H4 (cell line): Measurements from ENCODE around the gene ACSF3. TPM values are rescaled to one million over a fixed set of nuclear protein-coding genes. Genes with fewer than 3 reads are reported as not detected.
"Not testable (repeated sequence)": the region's sequence is repeated elsewhere in the genome, so short reads cannot be mapped to it uniquely, and the experiment has no call there.

Experiments used
- DNase-seq: peaks from one replicate; pipeline ENCODE4 v3.0.0-alpha.2; 2015; ENCODE audit warnings: low spot score
- total RNA-seq: library from RNA; depleted of rRNA; stranded (reverse); fragments of >200 nt; shearing (Covaris generic); gene quantifications from 2 replicates; pipeline ENCODE4 v1.2.3, GENCODE V29; 2014

ACSF3 gene
- total RNA-seq, 1 experiment from 2014 or later: 25.9 TPM

DNA sequence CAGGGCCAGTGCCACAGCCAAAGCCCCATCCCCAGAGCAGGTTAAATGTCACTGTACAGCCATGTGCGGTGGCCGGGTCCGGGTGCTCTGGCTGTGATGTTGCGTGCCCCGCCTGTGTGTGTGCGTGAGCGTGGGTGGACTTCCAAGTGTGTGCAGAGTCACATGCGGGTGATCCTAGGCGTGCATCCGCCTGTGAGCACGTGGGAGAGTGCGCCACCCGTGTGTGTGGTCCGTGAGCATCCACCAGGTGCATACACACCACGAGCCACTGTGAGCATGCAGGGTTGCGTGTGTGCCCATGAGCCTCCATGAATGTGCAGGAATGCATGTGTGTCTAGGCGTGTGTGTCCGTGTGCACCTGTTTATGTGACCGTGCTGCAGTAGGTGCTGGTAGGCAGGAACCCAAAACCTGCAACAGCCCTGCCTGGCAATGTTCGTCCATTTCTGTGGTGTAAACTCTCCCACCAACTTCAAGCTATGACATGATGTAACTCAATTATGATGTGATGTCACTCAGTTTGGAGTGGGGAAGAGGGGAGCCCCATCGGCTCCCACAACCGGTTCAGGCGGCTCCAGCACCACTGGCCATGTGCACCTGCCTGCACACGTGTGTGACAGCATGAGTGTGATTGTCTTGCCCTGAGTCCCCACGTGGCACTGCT lies 37.6 kb upstream of the ACSF3 start:
- no peak for DNase-seq

DNA sequence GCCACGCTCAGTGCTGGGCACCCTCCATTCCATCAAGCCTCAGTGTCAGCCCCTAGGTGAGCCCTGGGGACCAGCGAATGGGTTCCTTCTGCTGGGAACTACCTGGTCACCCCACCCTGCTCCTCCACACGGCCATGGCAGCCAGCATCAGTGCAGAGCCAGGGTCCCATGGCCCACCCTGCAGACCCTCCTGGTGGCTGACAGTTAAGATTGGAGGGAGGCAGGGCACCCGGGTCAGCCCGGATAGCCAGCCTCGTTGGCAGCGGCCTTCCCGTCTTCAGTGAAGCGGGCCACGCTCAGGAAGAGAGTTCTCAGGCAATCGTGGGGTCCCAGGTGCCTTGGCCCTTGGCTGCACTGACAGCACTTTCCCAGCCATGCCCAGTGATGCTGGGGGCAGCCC lies 37.1 kb upstream of the ACSF3 start:
- no peak for DNase-seq

DNA sequence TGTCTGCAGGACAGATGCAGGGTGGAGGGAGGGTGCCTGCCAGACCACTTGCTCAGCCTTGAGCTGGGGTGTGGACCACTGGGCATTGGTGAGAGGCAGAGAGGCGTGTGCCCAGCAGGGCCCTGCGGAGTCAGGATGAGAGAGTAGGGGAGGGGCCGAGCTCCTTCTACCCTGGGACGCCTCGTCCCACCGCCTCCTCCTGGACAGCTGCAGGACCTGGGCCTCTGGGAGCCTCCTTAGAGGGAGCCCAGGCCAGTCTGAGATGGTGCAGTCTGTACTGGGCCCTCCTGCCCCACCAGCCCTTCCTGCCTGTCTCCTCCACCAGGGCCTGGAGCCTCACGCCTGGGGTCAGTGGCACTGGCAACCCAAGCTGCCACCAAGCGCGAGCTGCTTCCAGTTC lies 35.9 kb upstream of the ACSF3 start:
- no peak for DNase-seq

DNA sequence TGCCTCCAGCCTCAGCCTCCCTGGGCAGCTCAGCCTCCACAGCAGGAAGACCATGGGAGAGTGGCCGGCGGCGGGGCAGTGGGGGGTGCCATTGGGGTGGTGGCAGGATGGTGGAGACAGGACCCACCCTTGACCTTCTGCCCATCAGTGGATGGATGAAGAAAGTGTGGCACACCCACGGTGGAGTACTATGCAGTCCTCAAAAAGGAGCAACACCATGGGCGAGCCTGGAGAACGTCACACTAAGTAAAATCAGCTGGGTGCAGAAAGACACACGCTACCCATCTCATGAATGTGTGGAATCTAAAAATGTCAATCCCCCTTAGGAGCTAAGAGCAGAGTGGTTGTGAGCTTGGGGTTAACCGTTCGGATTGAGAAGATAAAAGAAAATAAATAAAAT lies 34.8 kb upstream of the ACSF3 start:
- DNase-seq: no peak

DNA sequence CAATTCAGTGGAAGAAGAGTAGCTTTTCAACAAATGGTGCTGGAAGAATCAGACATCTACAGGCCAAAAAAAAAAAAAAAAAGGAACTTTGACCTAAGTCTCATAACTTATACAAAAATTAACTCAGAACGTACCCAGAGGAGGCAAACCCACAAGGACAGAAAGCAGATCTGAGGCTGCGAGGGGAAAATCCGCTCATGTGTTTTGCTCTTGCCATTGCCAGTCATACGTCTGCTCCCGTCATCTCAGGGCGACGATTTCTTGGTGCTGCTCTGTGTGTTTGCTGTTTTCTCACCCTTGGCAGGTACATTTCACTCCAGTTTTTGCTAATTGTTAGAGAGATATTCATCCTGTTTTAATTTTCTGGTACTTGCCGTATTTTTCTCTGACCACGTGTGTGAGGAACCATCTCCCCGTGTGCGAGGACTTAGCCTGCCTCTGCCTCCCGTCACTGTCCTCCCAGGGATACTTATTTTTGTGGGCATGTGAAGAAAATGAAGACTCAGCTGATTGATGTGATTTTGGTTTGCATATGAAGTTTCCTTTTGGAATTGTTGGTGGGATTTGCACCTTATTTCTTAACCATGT lies 33.4 kb upstream of the ACSF3 start:
- no peak for DNase-seq

DNA sequence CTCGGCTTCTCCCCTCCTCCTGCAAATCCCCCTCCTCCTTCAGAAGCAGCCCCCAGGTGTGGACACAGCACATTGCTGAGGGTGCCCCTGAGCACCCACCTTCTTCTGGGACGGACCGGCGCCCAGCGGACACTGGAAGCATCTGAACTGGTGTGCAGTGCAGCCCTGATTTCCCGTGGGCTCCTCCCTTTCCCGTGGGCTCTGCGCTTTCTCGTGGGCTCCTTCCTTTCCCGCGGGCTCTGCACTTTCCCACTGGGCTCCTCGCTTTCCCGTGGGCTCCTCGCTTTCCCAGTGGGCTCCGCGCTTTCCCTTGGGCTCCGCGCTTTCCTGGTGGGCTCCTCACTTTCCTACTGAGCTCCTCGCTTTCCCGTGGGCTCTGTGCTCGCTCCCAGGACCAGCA lies 32.6 kb upstream of the ACSF3 start:
- no peak for DNase-seq

DNA sequence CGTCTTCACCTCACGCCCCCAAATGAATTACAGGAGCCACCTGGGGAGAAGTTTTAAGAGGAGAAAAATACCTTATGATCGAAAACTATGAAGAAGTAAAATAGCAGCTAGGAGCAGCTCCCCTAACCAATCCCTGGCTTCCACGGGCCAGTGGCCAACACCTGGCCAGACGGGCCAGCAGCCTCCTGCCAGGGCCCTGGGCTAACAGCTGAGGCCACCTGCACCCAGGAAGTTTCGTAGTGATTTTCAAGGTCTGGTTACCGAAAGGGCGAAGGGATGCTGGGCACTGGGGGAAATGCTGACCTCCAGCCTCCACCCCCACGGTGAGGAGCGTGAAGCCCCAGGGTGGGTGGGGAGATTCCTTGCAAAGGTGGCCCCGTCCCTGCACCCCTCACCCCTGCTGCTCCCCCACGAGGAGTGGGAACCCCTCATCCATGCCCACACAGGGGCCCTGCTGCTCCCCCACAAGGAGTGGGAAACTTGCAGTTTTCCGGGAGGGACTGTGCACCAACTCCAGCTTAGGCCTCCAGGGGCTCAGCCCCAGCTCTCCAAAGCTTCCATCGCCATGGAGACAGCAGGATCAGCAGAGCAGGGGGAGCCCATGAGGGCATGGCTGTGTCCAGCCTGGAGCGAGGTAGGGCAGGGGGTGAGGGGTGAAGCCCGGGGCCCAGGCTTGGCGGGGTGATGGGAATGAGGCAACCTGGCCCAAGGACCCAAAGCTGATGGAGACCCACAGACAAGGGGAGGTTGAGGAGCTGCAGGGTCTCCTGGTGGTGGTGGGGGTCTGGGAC lies 31.9 kb upstream of the ACSF3 start:
- DNase-seq: no peak

DNA sequence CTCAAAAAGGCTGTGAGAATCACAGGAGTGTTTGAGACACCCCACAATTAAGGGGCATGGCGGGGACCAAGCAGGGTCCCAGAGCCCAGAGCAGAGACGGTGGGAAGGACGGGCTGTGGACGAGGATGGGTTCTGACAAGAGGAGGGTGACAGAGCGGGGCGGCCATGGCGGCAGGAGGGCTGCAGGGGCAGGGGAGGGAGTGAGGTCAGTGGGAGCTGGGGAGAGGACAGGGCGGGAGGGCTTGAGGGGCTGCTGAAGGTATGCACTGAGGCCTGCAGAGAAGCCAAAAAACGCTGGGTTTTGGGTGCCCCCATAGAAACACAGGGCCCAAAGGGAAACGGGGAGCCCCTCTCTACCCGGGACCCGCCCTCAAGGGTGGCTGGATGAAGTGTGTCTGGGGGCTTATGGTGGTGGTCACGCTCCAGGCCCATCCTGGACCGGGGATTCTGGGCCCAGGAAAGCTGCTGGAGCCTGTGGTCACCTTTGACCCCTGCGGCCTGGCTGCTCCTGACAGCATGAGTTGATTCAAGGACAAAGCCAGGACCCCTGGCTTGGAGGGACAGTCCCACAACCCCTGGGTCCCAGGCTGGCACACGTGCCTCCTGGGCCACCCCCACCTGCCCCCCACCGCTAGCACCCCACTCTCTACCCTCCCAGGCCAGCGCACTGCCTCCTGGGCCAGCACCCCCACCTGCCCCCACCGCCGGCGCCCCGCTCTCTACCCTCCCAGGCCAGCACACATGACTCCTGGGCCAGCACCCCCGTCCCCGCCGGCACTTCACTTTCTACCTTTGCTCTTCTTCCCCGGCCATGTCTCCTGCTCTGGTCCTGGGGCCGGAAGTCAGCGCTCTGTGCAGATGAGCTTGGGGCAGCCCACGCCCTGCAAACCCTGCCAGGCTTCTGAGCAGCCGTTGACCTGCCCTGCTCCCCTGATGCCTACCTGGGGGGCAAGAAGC lies 31.0 kb upstream of the ACSF3 start:
- no peak for DNase-seq

DNA sequence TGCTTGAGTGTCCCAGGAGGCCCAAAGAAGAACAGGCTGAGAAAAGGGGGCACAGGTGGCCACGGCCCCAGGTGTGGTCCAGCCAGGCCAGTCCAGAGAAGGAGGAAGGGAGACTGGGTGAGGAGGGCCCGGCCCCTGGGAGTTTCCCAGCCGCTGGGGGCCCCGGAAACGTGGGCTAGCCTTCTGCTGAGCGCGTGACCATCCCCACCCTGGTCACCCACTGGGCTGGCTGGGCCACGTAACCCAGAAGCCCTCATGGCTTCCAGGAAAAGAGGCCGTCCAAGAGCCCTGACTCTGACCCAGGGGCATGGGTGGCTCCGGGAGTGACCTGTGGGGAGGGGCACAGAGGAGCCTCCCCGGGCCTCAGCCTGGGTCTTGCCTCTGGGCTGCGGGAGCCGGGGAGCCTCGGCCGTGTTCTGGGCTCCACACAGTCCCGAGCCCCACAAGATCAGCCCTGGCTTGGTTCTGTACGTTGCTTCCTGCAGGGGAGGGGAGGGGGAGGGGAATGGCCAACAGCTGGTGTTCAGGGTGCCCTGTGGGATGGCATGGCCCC lies 29.8 kb upstream of the ACSF3 start:
- DNase-seq: no peak

DNA sequence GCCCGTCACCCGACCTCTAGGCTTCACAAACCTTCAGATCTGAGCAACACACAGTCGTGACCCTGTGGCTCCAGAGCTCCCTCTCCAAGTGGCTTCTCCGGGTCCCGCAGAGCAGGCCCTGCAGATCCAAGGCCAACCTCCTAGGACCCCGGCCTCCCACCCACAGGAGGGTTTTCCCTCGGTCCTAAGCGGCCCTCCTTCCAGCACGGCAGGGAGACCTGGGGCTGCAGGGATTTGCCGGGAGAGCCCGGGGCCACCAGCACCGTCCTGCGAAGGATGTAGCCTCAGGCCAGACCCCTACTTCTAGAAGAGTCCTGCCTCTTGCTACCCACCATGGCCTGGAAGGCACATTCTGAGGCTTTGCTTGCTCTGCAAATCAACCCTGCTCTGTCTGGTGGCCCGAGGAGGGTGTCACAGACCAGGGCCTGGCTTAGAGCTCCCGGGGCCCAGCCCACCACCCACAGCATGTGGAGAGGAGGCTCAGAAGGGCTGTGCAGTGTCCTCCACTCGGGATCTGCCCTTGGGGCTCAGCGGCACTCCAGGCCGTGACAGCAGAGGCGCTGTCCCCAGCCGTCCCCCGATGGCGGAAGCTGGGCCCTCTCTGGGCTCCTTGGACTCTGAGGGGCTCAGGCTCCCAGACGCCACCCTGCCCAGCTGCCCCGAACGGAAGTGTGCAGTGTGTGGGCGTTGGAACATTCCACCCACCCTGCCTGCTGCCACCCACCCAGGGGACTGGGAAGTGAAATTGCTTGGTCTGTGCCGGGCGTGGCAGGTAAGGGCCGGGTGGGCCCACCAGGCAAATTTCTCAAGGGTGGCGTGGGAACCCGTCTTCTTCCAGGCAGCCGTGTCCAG lies 28.8 kb upstream of the ACSF3 start:
- DNase-seq: no peak

DNA sequence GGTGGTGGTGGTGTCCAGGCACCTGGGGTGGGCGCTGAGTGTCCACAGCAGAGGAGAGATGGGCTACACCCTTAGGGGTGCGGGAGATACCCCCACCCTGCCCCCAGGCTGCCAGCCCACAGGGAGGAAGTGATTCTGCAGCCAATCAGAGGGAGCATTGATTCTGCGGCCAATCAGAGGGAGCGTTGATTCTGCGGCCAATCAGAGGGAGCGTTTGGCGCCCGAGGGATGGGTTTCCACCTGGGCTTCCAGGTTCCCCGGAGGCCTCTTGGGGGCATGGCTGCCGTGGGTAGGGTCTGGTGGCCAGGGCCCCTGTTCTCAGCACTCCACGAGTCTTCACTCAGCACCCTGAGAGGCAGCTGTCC lies 28.2 kb upstream of the ACSF3 start:
- DNase-seq: no peak

DNA sequence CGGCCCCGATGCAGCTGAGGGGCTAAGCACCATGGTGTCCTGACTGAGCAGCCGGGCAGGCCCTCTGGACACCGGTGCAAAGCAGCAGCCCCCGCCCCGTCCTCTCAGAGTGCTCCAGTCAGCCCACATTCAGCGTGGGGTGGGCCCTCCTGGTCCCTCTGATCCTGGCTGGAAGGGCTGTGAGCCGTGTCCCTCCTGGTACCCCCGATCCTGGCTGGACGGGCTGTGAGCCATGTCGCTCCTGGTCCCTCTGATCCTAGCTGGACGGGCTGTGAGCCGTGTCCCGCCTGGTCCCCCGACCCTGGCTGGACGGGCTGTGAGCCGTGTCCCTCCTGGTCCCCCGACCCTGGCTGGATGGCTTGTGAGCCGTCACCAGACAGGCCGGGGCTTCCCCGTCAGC lies 26.9 kb upstream of the ACSF3 start:
- DNase-seq: no peak

DNA sequence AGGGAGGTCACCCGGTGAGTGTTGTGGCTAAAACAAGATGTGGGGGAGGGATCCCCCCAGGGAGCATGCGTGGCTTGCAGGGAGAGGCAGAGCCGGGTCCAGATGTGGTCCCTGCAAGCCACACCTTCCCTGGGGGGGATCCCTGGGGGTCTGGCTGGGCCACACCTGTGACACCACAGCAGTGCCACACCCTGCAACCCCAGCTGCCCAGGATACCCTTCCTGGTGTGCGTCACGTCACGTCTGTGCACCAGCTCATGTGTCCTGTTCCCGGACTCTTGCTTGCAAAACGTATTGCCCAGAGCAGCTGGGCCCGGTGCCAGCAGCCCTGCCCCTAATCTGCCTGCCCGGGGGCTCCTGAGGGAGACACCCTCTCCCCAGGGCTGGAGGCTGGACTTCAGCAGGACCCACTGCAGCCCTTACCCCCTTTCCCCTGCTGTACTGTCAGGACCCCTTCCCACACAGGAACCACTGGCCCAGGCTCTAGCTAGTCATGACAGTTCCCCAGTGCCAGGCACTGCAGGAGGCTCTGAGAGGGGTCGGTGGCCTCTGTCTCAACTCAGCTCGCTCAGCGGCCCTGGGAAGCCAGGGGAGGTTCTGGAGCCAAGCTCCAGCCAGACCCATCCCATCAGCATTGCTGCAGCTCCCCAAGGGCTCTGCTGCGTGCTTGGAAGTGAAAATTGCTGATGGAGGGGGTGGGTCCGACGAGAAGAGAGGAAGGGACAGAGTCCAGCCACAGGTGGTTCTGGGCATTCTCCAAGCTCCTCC lies 25.8 kb upstream of the ACSF3 start:
- DNase-seq: no peak

DNA sequence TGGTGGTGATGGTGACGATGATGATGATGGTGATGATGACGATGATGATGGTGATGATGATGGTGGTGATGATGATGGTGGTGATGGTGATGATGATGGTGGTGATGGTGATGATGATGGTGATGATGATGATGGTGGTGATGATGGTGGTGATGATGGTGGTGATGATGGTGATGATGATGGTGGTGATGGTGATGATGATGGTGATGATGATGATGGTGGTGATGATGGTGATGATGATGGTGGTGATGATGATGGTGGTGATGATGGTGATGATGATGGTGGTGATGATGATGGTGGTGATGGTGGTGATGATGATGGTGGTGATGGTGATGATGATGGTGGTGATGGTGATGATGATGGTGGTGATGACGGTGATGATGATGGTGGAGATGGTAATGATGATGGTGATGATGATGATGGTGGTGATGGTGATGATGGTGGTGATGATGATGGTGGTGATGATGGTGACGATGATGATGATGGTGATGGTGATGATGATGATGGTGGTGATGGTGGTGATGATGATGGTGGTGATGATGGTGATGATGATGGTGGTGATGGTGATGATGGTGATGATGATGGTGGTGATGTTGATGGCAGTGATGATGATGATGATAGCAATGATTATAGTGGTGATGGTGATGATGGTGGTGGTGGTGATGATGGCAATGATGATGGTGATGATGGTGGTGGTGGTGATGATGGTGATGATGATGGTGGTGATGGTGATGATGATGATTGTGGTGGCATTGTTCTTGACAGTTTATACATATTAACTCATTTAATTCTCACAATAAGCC lies 24.6 kb upstream of the ACSF3 start:
- not testable (repeated sequence) for DNase-seq

DNA sequence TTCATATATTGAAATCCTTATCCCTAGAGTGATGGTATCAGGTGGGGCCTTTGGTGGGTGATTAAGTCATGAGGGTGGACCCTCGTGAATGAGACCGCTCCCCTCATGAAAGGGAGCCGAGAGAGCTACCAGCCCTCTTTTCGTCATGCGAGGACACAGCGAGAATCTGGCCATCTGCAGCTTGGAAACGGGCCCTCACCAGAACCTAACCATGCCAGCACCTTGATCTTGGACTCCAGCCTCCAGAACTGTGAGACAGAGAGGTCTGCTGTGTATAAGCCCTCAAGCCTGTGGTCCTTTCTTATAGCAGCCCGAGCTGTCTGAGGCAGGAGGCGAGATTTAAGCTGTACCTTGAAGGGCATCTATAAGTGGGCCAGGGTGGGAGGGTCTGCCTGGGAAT lies 23.7 kb upstream of the ACSF3 start:
- no peak for DNase-seq

DNA sequence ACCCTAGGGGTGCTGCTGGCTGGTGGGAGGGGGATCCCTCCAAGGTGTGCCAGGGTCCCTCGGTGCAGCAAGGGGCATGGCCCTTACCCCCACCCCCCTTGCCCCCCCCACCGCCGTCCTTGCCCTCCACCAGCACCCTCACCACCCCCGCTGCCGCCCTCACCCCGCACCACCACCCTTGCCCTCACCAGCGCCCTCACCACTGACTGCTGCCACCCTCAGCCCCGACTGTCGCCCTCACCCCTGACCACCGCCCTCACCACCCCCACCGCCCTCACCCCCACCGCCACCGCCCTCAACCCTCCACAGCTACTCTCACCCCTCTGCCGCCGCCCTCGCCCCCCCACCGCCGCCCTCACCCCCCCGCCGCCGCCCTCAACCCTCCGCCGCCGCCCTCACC lies 23.1 kb upstream of the ACSF3 start:
- DNase-seq: no peak

DNA sequence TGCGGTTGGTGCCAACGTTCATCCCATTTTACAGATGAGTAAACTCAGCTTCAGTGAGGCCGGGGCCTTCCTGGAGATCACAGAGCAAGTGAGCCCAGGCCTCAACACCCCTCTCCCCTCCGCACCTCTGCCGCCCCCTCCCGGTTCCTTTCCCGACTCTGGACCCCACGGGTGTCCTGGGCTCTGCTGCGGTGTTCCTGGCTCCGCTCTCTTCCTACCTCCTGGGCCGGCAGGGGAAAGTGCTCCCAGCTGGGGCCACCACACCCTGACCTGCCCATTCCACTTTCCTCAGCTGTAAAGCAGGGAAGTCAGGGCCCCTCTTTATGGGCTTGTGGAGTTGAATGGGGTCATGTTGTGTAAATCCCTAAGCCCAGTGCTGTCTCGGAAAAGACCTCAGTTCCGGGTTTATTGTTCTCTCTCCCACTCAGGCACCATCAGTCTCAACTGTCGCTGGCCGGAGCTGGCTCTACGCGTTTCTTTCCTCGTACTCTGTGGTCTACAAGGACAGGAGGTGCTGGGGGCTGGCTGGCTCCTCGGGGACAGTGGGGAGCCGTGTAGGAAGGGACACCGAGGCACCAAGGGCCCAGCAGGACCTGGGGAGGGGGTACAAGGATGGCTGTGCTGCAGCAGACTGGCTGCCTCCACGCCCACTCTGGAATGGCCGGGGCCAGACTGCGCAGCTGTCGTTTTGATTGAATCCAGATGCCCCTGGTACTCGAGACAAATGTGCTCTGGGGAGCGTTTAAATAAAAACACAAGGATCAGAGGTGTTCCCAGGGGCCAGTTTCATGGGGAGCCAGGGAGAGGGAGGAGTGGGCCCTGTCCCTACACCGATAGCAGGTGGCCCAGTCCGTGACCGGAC lies 21.7 kb upstream of the ACSF3 start:
- no peak for DNase-seq

DNA sequence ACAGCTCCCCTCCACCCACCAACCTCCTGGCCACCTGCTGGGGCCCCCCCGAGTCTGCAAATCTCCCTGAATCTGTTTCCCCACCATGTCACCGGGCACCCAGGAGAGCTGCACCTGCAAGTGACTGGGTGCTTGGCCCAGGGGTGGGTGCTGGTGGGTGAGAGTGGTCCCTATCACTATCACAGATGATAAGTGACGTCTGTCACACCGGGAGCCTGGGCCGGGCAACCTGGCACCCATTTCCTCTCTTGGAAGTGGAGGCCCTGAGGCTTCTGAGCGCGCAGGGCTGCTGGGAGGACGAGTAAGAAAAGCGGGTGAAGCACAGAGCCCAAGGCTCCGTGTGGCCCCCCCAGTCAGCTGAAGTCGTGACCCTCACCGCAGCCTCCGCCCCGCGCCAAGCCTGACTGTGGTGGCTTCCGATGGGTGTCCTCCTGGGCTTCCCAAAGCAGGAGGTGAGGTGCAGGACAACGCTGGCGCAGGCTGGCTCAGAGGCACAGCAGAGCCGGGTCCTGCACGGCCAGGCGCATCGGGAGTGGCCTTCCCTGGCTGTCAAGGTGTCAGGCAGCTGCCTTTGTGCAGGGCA lies 21.0 kb upstream of the ACSF3 start:
- DNase-seq: no peak
